Islet precursor cell (in vitro differentiated cells): ENCODE measurements around the gene PRCP.
A peak's percentile ranks its signal among the peaks of the same experiment; 100 is the strongest.

Experiments
- DNase-seq: peaks from one replicate; pipeline ENCODE4 v3.0.0-alpha.2; 2018

The PRCP gene

GRCh38 chr11:82906236-82906635 lies 6.0 kb upstream of the PRCP start:
- DNase-seq: no peak

GRCh38 chr11:82903843-82904586 lies 3.8 kb upstream of the PRCP start:
- DNase-seq: no peak

GRCh38 chr11:82902880-82903279 lies 2.6 kb upstream of the PRCP start:
- no peak for DNase-seq

- DNase-seq: no peak
Observed at GRCh38 chr11:82901922-82902485, 1.8 kb upstream of the PRCP start.

GRCh38 chr11:82901165-82901921 lies 1.1 kb upstream of the PRCP start, which contains the start of gene DDIAS:
TSS of gene DDIAS (plus strand) at chr11:82901736. CDS start at chr11:82914739, 13,003 bp downstream.
- DNase-seq: peak; percentile 98

GRCh38 chr11:82899957-82900276 lies 313 bp downstream of the PRCP start:
- DNase-seq: no peak

GRCh38 chr11:82899186-82899820 lies 927 bp downstream of the PRCP start:
- DNase-seq: no peak

GRCh38 chr11:82898241-82898640 lies 2.0 kb downstream of the PRCP start:
- no peak for DNase-seq

GRCh38 chr11:82896183-82896582 lies 4.0 kb downstream of the PRCP start:
- no peak for DNase-seq

GRCh38 chr11:82895437-82896091 lies 4.7 kb downstream of the PRCP start:
- no peak for DNase-seq

GRCh38 chr11:82892611-82893169 lies 7.5 kb downstream of the PRCP start:
- no peak for DNase-seq

GRCh38 chr11:82890936-82891335 lies 9.3 kb downstream of the PRCP start:
- no peak for DNase-seq

GRCh38 chr11:82890002-82890341 lies 10.3 kb downstream of the PRCP start:
- no peak for DNase-seq

GRCh38 chr11:82889133-82890001 lies 10.9 kb downstream of the PRCP start:
- DNase-seq: no peak

- no peak for DNase-seq
Observed at GRCh38 chr11:82883853-82884252, 16.4 kb downstream of the PRCP start.

- no peak for DNase-seq
Observed at GRCh38 chr11:82874646-82875523, 25.3 kb downstream of the PRCP start.

- DNase-seq: no peak
Observed at GRCh38 chr11:82873919-82874333, 26.3 kb downstream of the PRCP start.

- no peak for DNase-seq
Observed at GRCh38 chr11:82872377-82873150, 27.7 kb downstream of the PRCP start.

- DNase-seq: no peak
Observed at GRCh38 chr11:82871646-82872045, 28.6 kb downstream of the PRCP start.

- DNase-seq: no peak
Observed at GRCh38 chr11:82869657-82870056, 30.6 kb downstream of the PRCP start.
